NCI-H526 treated with DMSO at 0.1 percent for 48 hours (cell line): Measurements from ENCODE around the gene BRD3OS.
"Not testable (repeated sequence)": the region's sequence is repeated elsewhere in the genome, so short reads cannot be mapped to it uniquely, and the experiment has no call there.

Source experiments
- DNase-seq: peaks from one replicate; lab custom pipeline; 2025; lab: John Stamatoyannopoulos, UW

Gene BRD3OS

GRCh38 chr9:134063571-134064450 lies 38.5 kb downstream of the BRD3OS start:
- no peak for DNase-seq

GRCh38 chr9:134064711-134065110 lies 39.4 kb downstream of the BRD3OS start:
- DNase-seq = no peak

- peak; percentile 24 for DNase-seq
Observed at GRCh38 chr9:134065612-134066419, 40.5 kb downstream of the BRD3OS start.

GRCh38 chr9:134066526-134066912 lies 41.2 kb downstream of the BRD3OS start:
- no peak for DNase-seq

GRCh38 chr9:134066913-134067851 lies 41.9 kb downstream of the BRD3OS start:
- no peak for DNase-seq

GRCh38 chr9:134067904-134068743 lies 42.8 kb downstream of the BRD3OS start, which contains the start of gene BRD3:
BRD3 (minus strand) TSS chr9:134068026; CDS start chr9:134053477, 14,549 bp downstream.
- DNase-seq = peak; percentile 55

- no peak for DNase-seq
Observed at GRCh38 chr9:134068744-134069479, 43.6 kb downstream of the BRD3OS start.

GRCh38 chr9:134069480-134070399 lies 44.5 kb downstream of the BRD3OS start:
- DNase-seq = no peak

- DNase-seq = no peak
Observed at GRCh38 chr9:134071149-134071548, 45.9 kb downstream of the BRD3OS start.

- not testable (repeated sequence) for DNase-seq
Observed at GRCh38 chr9:134072683-134073082, 47.4 kb downstream of the BRD3OS start.

GRCh38 chr9:134073500-134073899 lies 48.2 kb downstream of the BRD3OS start:
- no peak for DNase-seq

- not testable (repeated sequence) for DNase-seq
Observed at GRCh38 chr9:134075689-134076088, 50.4 kb downstream of the BRD3OS start.

GRCh38 chr9:134076644-134077043 lies 51.4 kb downstream of the BRD3OS start:
- no peak for DNase-seq
